Astrocyte of the cerebellum (primary cell): ENCODE results near the gene ZNF236.

ENCODE experiments used
- DNase-seq: peaks from one replicate; pipeline ENCODE4 v3.0.0-alpha.2; 2011; ENCODE audit warnings: low read depth
- H3K4me3 ChIP-seq: 2 replicates; pipeline ENCODE4 v1.5.1; 2011; ENCODE audit warnings: mild to moderate bottlenecking, low read depth, low read length, moderate library complexity
- CTCF ChIP-seq: IDR thresholded peaks from 2 replicates; pipeline ENCODE4 v1.5.1; 2012; ENCODE audit warnings: low read length, low read depth, moderate library complexity, mild to moderate bottlenecking; ENCODE audit errors: missing control alignments
- in situ Hi-C: cut with HindIII; loops from 2 replicates; pipeline ENCODE4 v1.10.0; 2017; ENCODE audit warnings: low sequenced_read_pairs

ZNF236 gene

GRCh38 chr18:76970770-76971559 lies 148.6 kb downstream of the ZNF236 start:
- in situ Hi-C loops = no loop called here
- no peak for TF ChIP-seq CTCF
- H3K4me3 ChIP-seq = no peak overlapping the region
- no peak for DNase-seq

- no peak for TF ChIP-seq CTCF
- no peak for DNase-seq
- in situ Hi-C loops = no loop called here
- no peak overlapping the region for H3K4me3 ChIP-seq
Observed at GRCh38 chr18:76972241-76972640, 149.9 kb downstream of the ZNF236 start.

- DNase-seq = peak; percentile 22
- TF ChIP-seq CTCF = no peak
- H3K4me3 ChIP-seq = no peak overlapping the region
- in situ Hi-C loops = no loop called here
Observed at GRCh38 chr18:76972846-76973519, 150.6 kb downstream of the ZNF236 start.

- in situ Hi-C loops = no loop called here
Observed at GRCh38 chr18:76973520-76974266, 151.3 kb downstream of the ZNF236 start.

GRCh38 chr18:76974386-76974785 lies 152.0 kb downstream of the ZNF236 start:
- TF ChIP-seq CTCF = no peak
- H3K4me3 ChIP-seq = no peak overlapping the region
- in situ Hi-C loops = no loop called here
- DNase-seq = no peak

More at GRCh38 chr18:76973520-76974266, 151.3 kb downstream of the ZNF236 start:
- DNase-seq = no peak
- TF ChIP-seq CTCF = no peak
- no peak overlapping the region for H3K4me3 ChIP-seq

- TF ChIP-seq CTCF = no peak
- in situ Hi-C loops = no loop called here
- no peak overlapping the region for H3K4me3 ChIP-seq
- no peak for DNase-seq
Observed at GRCh38 chr18:76975577-76976110, 153.3 kb downstream of the ZNF236 start.
